ENCODE results near the gene BNIP3.

Gene BNIP3

GRCh38 chr10:132007681-132008080 lies 26.0 kb upstream of the BNIP3 start:
- Histone ChIP-seq H4K91ac (ENCODE audit: low read depth, low read length) (no peak overlapping the region), H3K79me2 (ENCODE audit: control insufficient read depth, insufficient read depth, low read length, poor library complexity) (no peaks in the 10 kb centered on the region), H3K27ac (ENCODE audit: low read depth, low read length) (no peak overlapping the region), H2BK120ac (ENCODE audit: insufficient read depth, low read length, poor library complexity) (no peak overlapping the region), H3K4me1 (ENCODE audit: control insufficient read depth in 1 of 2, insufficient read depth in 2 of 2, low read length in 2 of 2) (no peaks in the 10 kb centered on the region), H2AK5ac (ENCODE audit: low read length) (no peak overlapping the region), H2BK12ac (ENCODE audit: low read length) (no peak overlapping the region), H3K23ac (ENCODE audit: low read length) (no peak overlapping the region), H3K18ac (ENCODE audit: low read length) (no peak overlapping the region), H3K9me3 (ENCODE audit: insufficient read depth, low read depth, low read length) (peaks cover 4% of the 10 kb centered on the region), H3K4me2 (ENCODE audit: low read length) (no peak overlapping the region), H3K36me3 (ENCODE audit: control insufficient read depth in 1 of 2, insufficient read depth in 2 of 2, low read length in 2 of 2) (peaks cover 0 to 5% of the 10 kb centered on the region in 2 experiments), H4K12ac (ENCODE audit: low read depth, low read length) (no peak overlapping the region), H3K14ac (ENCODE audit: low read length) (no peak overlapping the region), H3K4me3 (ENCODE audit: low read depth, low read length) (no peak overlapping the region), H3K9ac (ENCODE audit: low read length) (no peak overlapping the region), H2AFZ (ENCODE audit: insufficient read depth, low read length, poor library complexity) (no peak overlapping the region), H2BK5ac (ENCODE audit: low read depth, low read length, poor library complexity) (no peak overlapping the region), H3K79me1 (ENCODE audit: low read length) (no peaks in the 10 kb centered on the region), H4K8ac (ENCODE audit: low read depth, low read length) (no peak overlapping the region), H3K27me3 (ENCODE audit: insufficient read depth, low read length) (no peaks in the 10 kb centered on the region), H3K4ac (ENCODE audit: low read depth, low read length) (no peak overlapping the region)
- DNase-seq = no peak
- no CpG with 5 or more reads among the region's 10 CpGs for WGBS (ENCODE audit: extremely low coverage, insufficient coverage, insufficient read length)

GRCh38 chr10:132006966-132007365 lies 25.2 kb upstream of the BNIP3 start:
- H3K4ac ChIP-seq (ENCODE audit: low read depth, low read length) = no peak overlapping the region
- no peak overlapping the region for H3K9ac ChIP-seq (ENCODE audit: low read length)
- H3K4me1 ChIP-seq (ENCODE audit: control insufficient read depth in 1 of 2, insufficient read depth in 2 of 2, low read length in 2 of 2) = no peaks in the 10 kb centered on the region
- H2BK12ac ChIP-seq (ENCODE audit: low read length) = no peak overlapping the region
- no peaks in the 10 kb centered on the region for H3K27me3 ChIP-seq (ENCODE audit: insufficient read depth, low read length)
- no peak overlapping the region for H3K18ac ChIP-seq (ENCODE audit: low read length)
- no peak overlapping the region for H2BK5ac ChIP-seq (ENCODE audit: low read depth, low read length, poor library complexity)
- H3K23ac ChIP-seq (ENCODE audit: low read length) = no peak overlapping the region
- H3K79me1 ChIP-seq (ENCODE audit: low read length) = no peaks in the 10 kb centered on the region
- no peaks in the 10 kb centered on the region for H3K79me2 ChIP-seq (ENCODE audit: control insufficient read depth, insufficient read depth, low read length, poor library complexity)
- H3K4me3 ChIP-seq (ENCODE audit: low read depth, low read length) = no peak overlapping the region
- H4K12ac ChIP-seq (ENCODE audit: low read depth, low read length) = no peak overlapping the region
- peaks cover 0 to 5% of the 10 kb centered on the region in 2 experiments for H3K36me3 ChIP-seq (ENCODE audit: control insufficient read depth in 1 of 2, insufficient read depth in 2 of 2, low read length in 2 of 2)
- no peak overlapping the region for H3K4me2 ChIP-seq (ENCODE audit: low read length)
- no peak overlapping the region for H2AK5ac ChIP-seq (ENCODE audit: low read length)
- H2AFZ ChIP-seq (ENCODE audit: insufficient read depth, low read length, poor library complexity) = no peak overlapping the region
- H3K14ac ChIP-seq (ENCODE audit: low read length) = no peak overlapping the region
- no peak overlapping the region for H4K91ac ChIP-seq (ENCODE audit: low read depth, low read length)
- H3K9me3 ChIP-seq (ENCODE audit: insufficient read depth, low read depth, low read length) = peaks cover 4% of the 10 kb centered on the region
- H2BK120ac ChIP-seq (ENCODE audit: insufficient read depth, low read length, poor library complexity) = no peak overlapping the region
- no peak overlapping the region for H4K8ac ChIP-seq (ENCODE audit: low read depth, low read length)
- WGBS (ENCODE audit: extremely low coverage, insufficient coverage, insufficient read length) = no CpG with 5 or more reads among the region's 4 CpGs
- no peak for DNase-seq
- H3K27ac ChIP-seq (ENCODE audit: low read depth, low read length) = no peak overlapping the region

- Histone ChIP-seq H2AK5ac (ENCODE audit: low read length) (no peak overlapping the region), H3K79me2 (ENCODE audit: control insufficient read depth, insufficient read depth, low read length, poor library complexity) (no peaks in the 10 kb centered on the region), H3K9me3 (ENCODE audit: insufficient read depth, low read depth, low read length) (peaks cover 4% of the 10 kb centered on the region), H3K36me3 (ENCODE audit: control insufficient read depth in 1 of 2, insufficient read depth in 2 of 2, low read length in 2 of 2) (peaks cover 0 to 5% of the 10 kb centered on the region in 2 experiments), H2AFZ (ENCODE audit: insufficient read depth, low read length, poor library complexity) (no peak overlapping the region), H3K9ac (ENCODE audit: low read length) (no peak overlapping the region), H2BK120ac (ENCODE audit: insufficient read depth, low read length, poor library complexity) (peak overlapping the region; percentile 21), H4K91ac (ENCODE audit: low read depth, low read length) (peak overlapping the region; percentile 18), H3K27ac (ENCODE audit: low read depth, low read length) (no peak overlapping the region), H3K27me3 (ENCODE audit: insufficient read depth, low read length) (no peaks in the 10 kb centered on the region), H2BK12ac (ENCODE audit: low read length) (no peak overlapping the region), H3K79me1 (ENCODE audit: low read length) (no peaks in the 10 kb centered on the region), H3K14ac (ENCODE audit: low read length) (no peak overlapping the region), H3K23ac (ENCODE audit: low read length) (no peak overlapping the region), H2BK5ac (ENCODE audit: low read depth, low read length, poor library complexity) (no peak overlapping the region), H4K8ac (ENCODE audit: low read depth, low read length) (no peak overlapping the region), H4K12ac (ENCODE audit: low read depth, low read length) (no peak overlapping the region), H3K4me1 (ENCODE audit: control insufficient read depth in 1 of 2, insufficient read depth in 2 of 2, low read length in 2 of 2) (no peaks in the 10 kb centered on the region), H3K18ac (ENCODE audit: low read length) (no peak overlapping the region), H3K4me3 (ENCODE audit: low read depth, low read length) (no peak overlapping the region), H3K4ac (ENCODE audit: low read depth, low read length) (no peak overlapping the region), H3K4me2 (ENCODE audit: low read length) (no peak overlapping the region)
- no CpG with 5 or more reads among the region's 6 CpGs for WGBS (ENCODE audit: extremely low coverage, insufficient coverage, insufficient read length)
- no peak for DNase-seq
These were observed 23.4 kb upstream of the BNIP3 start for GRCh38 chr10:132005147-132005546.

DNA sequence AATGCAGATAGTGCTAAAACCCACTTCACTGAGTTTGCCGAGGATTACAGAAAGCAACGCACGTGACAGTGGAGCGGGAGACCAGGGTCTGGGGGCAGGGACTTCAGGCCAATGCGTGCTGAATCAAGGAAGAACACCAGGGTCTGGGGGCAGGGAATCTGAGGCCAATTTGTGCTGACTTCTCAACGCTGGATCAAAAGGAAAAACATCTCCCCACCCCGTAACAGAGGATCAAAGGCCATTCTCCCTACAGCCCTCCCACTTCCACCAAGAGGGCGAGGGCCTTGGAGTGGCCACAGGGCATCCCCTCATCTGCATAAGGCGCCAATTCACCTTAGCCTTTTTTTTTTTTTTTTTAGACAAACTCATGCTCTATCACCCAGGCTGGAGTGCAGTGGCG lies 22.3 kb upstream of the BNIP3 start:
- WGBS (ENCODE audit: extremely low coverage, insufficient coverage, insufficient read length) = no CpG with 5 or more reads among the region's 10 CpGs
- Histone ChIP-seq H3K4me2 (ENCODE audit: low read length) (no peak overlapping the region), H3K4me3 (ENCODE audit: low read depth, low read length) (no peak overlapping the region), H3K14ac (ENCODE audit: low read length) (no peak overlapping the region), H3K9ac (ENCODE audit: low read length) (no peak overlapping the region), H3K27me3 (ENCODE audit: insufficient read depth, low read length) (no peaks in the 10 kb centered on the region), H3K27ac (ENCODE audit: low read depth, low read length) (no peak overlapping the region), H4K91ac (ENCODE audit: low read depth, low read length) (no peak overlapping the region), H3K18ac (ENCODE audit: low read length) (no peak overlapping the region), H3K9me3 (ENCODE audit: insufficient read depth, low read depth, low read length) (peaks cover 4% of the 10 kb centered on the region), H2AFZ (ENCODE audit: insufficient read depth, low read length, poor library complexity) (no peak overlapping the region), H2AK5ac (ENCODE audit: low read length) (no peak overlapping the region), H3K36me3 (ENCODE audit: control insufficient read depth in 1 of 2, insufficient read depth in 2 of 2, low read length in 2 of 2) (peaks cover 0 to 5% of the 10 kb centered on the region in 2 experiments), H4K12ac (ENCODE audit: low read depth, low read length) (no peak overlapping the region), H3K4me1 (ENCODE audit: control insufficient read depth in 1 of 2, insufficient read depth in 2 of 2, low read length in 2 of 2) (peaks cover 4% of the 10 kb centered on the region in 2 experiments), H3K23ac (ENCODE audit: low read length) (no peak overlapping the region), H2BK12ac (ENCODE audit: low read length) (no peak overlapping the region), H2BK120ac (ENCODE audit: insufficient read depth, low read length, poor library complexity) (no peak overlapping the region), H2BK5ac (ENCODE audit: low read depth, low read length, poor library complexity) (no peak overlapping the region), H3K79me1 (ENCODE audit: low read length) (peaks cover 5% of the 10 kb centered on the region), H3K4ac (ENCODE audit: low read depth, low read length) (no peak overlapping the region), H3K79me2 (ENCODE audit: control insufficient read depth, insufficient read depth, low read length, poor library complexity) (no peaks in the 10 kb centered on the region), H4K8ac (ENCODE audit: low read depth, low read length) (no peak overlapping the region)
- no peak for DNase-seq
